CD4-positive, alpha-beta T cell treated with Interleukin-17A for 4 hours (primary cell): ENCODE results near the gene IYD.
"Not testable (repeated sequence)": the region's sequence is repeated elsewhere in the genome, so short reads cannot be mapped to it uniquely, and the experiment has no call there.

Experiments used
- DNase-seq: peaks from one replicate; pipeline ENCODE4 v3.0.0-alpha.2; 2020; ENCODE audit warnings: mixed read lengths

The IYD gene

GRCh38 chr6:150435832-150436231 lies 67.0 kb downstream of the IYD start:
- no peak for DNase-seq

- no peak for DNase-seq
These were observed 70.6 kb downstream of the IYD start for GRCh38 chr6:150439373-150439772.

- DNase-seq = no peak
These were observed 74.8 kb downstream of the IYD start for GRCh38 chr6:150443621-150444020.

GRCh38 chr6:150444308-150444707 lies 75.5 kb downstream of the IYD start:
- no peak for DNase-seq

GRCh38 chr6:150445486-150445885 lies 76.7 kb downstream of the IYD start:
- no peak for DNase-seq

- no peak for DNase-seq
These were observed 79.4 kb downstream of the IYD start for GRCh38 chr6:150448221-150448620.

GRCh38 chr6:150449055-150449454 lies 80.2 kb downstream of the IYD start:
- DNase-seq = not testable (repeated sequence)

GRCh38 chr6:150450918-150451317 lies 82.1 kb downstream of the IYD start:
- no peak for DNase-seq

GRCh38 chr6:150451807-150452427 lies 83.1 kb downstream of the IYD start:
- DNase-seq = no peak

GRCh38 chr6:150452428-150453243 lies 83.8 kb downstream of the IYD start:
- DNase-seq = no peak

GRCh38 chr6:150453357-150453756 lies 84.5 kb downstream of the IYD start:
- no peak for DNase-seq
